AG09309 (cell line): Measurements from ENCODE around the gene POTEH.
"Not testable (repeated sequence)": the region's sequence is repeated elsewhere in the genome, so short reads cannot be mapped to it uniquely, and the experiment has no call there.

Experiments
- DNase-seq: peaks from one replicate; pipeline ENCODE4 v3.0.0-alpha.2; 2010; ENCODE audit warnings: low read depth
- H3K4me3 ChIP-seq: 2 replicates; pipeline ENCODE4 v1.5.1; 2011; ENCODE audit warnings: mild to moderate bottlenecking, low read depth, low read length, moderate library complexity; ENCODE audit not compliant: control insufficient read depth

The POTEH gene

GRCh38 chr22:15729209-15729917 lies 39.5 kb downstream of the POTEH start:
- DNase-seq, H3K4me3 ChIP-seq: not testable (repeated sequence)

GRCh38 chr22:15731023-15731422 lies 41.2 kb downstream of the POTEH start:
- DNase-seq = not testable (repeated sequence)

DNA sequence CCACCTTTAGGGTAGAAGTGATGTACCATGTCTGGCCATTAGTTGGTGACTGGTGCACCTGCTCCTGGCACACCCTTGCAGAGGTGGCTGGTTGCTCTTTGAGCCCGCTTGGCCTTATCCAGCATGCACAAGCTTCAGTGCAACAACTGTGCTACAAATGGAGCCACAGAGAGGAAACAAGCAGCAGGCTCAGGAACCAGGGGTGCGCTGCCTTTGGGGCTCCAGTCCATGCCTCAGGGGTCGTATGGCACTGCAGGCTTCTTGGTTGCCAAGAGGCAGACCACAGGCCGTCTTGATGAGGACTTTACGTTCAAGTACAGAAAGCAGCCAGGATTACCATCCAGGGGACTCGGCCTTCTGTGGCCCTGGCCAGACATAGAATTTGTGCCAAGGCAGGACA lies 44.6 kb downstream of the POTEH start:
- DNase-seq, H3K4me3 ChIP-seq: not testable (repeated sequence)

More at GRCh38 chr22:15731023-15731422, 41.2 kb downstream of the POTEH start:
- not testable (repeated sequence) for H3K4me3 ChIP-seq

GRCh38 chr22:15738157-15738908 lies 48.5 kb downstream of the POTEH start:
- H3K4me3 ChIP-seq, DNase-seq: not testable (repeated sequence)

- not testable (repeated sequence) for H3K4me3 ChIP-seq, DNase-seq
Observed at GRCh38 chr22:15738909-15739391, 49.1 kb downstream of the POTEH start.

- not testable (repeated sequence) for DNase-seq, H3K4me3 ChIP-seq
Observed at GRCh38 chr22:15747636-15748323, 58.0 kb downstream of the POTEH start.

- not testable (repeated sequence) for H3K4me3 ChIP-seq, DNase-seq
Observed at GRCh38 chr22:15749181-15749970, 59.5 kb downstream of the POTEH start.

DNA sequence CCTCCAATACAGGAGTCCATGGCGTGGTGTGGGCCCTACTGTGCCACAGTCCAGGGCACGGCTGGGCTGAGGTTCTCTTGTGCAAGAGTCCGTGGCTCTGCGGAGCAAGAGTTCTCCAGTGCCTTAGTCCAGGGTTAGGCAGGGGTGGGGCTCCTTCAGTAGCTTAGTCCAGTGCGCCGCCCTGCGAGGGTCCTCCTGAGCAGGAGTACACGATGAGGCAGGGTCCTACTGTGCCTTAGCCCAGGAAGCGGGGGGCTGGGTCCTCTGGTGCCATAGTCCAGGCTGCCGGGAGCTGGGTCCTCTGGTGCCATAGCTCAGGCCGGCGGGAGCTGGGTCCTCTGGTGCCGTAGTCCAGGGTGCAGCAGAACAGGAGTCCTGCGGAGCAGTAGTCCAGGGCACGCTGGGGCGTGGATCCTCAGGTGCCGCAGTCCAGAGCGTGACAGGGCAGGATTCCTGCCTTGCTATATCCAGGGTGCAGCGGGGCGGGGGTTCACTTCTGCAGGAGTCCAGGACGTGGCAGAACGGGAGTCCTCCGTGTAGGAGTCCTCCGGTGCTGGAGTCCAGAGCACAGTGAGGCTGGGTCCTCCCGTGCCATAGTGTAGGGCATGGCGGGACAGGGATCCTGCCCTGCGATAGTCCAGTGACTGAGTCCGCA lies 69.7 kb downstream of the POTEH start:
- not testable (repeated sequence) for DNase-seq, H3K4me3 ChIP-seq

DNA sequence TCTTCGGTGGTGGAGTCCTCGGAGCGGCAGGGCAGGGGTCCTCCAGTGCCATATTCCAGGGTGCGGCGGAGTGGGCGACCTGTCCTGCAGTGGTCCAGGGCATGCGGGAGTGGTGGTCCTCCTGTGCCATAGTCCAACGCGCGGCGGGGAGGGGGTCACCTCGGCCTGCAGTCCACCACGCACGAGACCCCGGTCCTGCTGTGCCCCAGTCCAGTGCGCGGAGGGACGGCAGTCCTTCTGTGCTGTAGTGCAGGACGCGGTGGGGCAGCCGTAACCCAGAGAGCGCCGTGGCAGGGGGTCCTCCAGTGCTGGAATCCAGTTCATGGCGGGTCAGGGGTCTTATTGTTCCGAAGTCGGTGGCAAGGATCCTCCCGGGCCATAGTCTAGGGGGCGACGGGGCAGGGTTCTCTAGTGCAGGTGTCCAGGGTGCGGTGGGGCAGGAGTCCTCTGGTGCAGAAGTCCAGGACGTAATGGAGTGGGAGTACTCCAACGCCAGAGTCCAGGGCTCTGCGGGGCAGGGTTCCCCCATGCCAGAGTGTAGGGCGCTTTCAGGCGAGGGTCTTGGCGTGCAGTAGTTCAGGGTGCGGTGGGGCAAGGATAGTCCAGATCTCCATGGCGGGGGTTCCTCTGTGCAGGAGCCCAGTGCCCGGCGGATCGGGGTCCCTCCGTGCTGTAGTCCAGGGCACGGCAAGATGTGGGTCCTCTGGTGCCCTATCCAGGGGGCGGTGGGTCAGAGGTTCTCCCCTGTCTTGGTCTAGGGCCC lies 70.7 kb downstream of the POTEH start:
- DNase-seq = not testable (repeated sequence)

DNA sequence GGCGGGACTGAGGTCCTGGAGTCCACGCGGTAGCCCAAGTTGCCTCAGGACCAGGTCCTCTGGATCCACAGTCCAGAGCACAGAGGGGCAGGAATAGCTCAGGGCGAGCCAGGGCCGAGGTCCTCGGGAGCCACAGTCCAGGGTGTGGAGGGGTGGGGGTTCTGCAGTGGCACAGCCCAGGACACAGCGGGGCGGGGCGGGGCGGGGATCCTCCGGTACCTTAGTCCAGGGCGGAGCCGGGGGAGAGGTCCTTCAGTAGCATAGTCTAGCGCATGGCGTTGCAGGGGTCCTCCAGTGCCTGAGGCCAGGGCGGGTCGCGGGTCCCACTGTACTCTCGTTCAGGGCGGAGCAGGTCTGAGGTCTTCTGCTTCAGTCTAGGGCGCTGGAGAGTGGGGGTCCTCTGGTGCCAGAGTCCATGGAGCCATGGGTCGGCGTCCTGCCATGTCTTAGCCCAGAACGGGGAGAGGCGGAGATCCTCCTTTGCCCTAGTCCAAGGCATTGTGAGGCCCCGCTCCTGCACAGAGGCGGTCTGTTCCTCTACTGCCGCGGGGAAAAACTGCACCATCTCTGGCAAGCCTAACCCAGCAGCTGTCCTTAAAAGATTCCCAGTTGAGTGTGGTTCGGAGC lies 71.4 kb downstream of the POTEH start:
- not testable (repeated sequence) for H3K4me3 ChIP-seq, DNase-seq

More for the DNA sequence above, 70.7 kb downstream of the POTEH start:
- H3K4me3 ChIP-seq = not testable (repeated sequence)

- DNase-seq, H3K4me3 ChIP-seq: not testable (repeated sequence)
Observed at GRCh38 chr22:15763559-15763958, 73.7 kb downstream of the POTEH start.
